GOT3 (cell line): ENCODE data around the gene MROH2A.

Experiments used
- DNase-seq: peaks from one replicate; lab custom pipeline; 2025; ENCODE audit warnings: mixed read lengths; lab: John Stamatoyannopoulos, UW

MROH2A gene

DNA sequence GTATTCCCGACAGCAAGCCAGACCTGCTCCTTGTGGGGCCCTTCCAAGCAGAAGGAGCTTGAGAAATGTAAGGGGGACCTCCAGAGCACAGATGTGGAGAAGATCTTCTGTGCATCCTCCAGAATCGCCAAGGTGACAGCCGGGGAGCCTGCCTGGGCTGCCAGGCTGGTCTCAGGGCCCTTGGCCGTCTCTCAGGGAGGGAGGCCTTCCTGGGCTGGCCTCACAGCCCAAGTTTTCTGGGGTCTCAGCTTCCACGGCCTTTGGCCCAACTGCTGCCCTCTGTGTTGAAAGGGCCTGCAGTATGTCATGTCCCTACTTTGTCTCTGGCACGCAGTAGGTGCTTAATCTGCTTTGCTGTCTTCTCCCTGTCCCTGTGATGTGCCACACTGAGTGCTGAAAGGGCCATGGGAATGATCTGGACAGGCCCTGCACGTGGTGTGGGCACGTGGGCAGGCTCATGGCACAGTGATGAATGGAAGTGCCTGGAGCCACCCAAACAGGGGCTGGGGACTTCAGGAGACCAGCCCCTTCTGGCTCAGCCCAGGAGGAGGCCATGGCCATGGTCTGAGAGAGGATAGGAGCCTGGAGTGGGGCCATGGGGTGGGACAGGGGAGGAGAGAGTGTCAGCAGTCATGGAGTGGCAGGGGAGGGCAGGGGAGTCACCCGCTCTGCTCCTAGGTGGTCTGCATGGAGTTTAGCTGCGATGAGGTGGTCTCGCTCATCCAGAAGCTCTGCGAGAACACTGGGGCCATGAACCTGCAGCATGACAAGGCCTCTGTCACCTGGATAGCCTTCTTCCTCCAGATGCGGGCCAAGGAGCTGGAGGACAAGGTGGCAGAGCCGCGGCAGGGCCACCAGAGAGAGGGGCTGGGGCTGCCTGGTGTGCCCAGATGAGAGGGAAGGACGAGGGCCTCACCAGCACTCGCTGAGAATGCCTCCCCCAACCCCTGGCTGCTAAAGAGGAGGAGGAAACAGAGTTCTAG lies 40.8 kb downstream of the MROH2A start:
- no peak for DNase-seq

DNA sequence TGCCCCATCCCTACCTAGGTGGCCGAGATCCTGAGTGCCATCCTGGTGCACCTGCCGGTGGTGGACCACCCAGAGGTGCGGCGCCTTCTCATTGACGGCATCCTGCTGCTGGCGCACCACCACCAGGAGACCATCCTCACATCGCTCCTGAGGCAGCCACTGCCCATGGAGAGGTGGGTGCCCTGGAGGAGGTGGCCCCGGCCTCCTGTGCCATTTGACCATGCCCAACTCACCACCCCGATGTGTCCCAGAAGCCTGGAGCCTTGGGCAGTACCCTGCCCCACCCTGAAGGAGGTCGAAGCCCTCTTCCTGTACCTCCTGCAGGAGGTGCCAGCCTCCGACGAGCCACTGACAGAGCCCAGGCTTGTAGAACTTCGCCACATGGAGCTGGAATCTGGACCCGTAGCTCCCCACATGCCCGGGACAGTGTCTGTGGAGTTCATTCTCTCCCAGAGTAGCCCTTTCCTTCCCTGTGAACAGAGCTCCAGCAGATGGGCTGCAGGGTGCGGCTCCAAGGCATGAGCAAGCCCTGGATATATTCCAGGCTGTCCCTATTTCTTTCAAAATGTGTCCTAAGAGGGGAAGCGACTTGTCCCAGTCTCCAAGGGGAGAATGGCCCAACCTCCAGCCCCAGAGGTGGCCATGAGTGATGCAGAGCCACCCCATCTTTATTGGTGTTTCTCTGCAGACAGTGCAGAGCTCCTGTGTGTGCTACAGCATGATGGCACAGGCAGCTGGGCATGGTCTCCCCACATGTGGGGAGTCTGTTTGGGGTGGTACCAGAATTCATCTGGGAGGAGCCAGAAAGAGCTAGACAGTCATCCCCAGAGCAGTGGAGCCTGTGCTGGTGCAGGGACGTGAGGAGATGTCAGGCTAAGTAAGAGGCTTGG lies 42.0 kb downstream of the MROH2A start:
- DNase-seq, result no peak

DNA sequence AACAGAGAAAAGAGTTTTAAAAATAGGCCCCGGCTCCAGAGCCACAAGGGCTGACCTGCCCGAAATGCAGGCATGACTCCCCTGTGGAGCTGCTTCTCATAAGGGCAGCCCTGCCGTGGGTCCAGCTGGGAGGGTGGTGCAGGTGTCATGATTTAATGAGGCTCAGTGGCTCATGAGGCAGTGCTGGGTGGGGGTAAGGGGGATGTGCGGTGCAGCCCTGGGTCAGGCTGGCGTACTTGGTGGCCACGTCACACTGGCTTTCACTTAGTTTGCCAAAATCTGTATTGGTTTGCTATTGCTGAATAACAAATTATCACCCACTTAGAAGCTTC lies 42.6 kb downstream of the MROH2A start:
- DNase-seq, result no peak

GRCh38 chr2:233821196-233821595 lies 43.1 kb downstream of the MROH2A start:
- no peak for DNase-seq

- DNase-seq, result no peak
Observed at GRCh38 chr2:233821709-233822100, 43.6 kb downstream of the MROH2A start.

- DNase-seq, result no peak
Observed at GRCh38 chr2:233822101-233822771, 44.1 kb downstream of the MROH2A start.

- no peak for DNase-seq
Observed at GRCh38 chr2:233822781-233823730, 44.9 kb downstream of the MROH2A start.

- no peak for DNase-seq
Observed at GRCh38 chr2:233823731-233824121, 45.6 kb downstream of the MROH2A start.

GRCh38 chr2:233824373-233824772 lies 46.2 kb downstream of the MROH2A start:
- DNase-seq, result no peak

- no peak for DNase-seq
Observed at GRCh38 chr2:233828546-233829192, 50.5 kb downstream of the MROH2A start.

DNA sequence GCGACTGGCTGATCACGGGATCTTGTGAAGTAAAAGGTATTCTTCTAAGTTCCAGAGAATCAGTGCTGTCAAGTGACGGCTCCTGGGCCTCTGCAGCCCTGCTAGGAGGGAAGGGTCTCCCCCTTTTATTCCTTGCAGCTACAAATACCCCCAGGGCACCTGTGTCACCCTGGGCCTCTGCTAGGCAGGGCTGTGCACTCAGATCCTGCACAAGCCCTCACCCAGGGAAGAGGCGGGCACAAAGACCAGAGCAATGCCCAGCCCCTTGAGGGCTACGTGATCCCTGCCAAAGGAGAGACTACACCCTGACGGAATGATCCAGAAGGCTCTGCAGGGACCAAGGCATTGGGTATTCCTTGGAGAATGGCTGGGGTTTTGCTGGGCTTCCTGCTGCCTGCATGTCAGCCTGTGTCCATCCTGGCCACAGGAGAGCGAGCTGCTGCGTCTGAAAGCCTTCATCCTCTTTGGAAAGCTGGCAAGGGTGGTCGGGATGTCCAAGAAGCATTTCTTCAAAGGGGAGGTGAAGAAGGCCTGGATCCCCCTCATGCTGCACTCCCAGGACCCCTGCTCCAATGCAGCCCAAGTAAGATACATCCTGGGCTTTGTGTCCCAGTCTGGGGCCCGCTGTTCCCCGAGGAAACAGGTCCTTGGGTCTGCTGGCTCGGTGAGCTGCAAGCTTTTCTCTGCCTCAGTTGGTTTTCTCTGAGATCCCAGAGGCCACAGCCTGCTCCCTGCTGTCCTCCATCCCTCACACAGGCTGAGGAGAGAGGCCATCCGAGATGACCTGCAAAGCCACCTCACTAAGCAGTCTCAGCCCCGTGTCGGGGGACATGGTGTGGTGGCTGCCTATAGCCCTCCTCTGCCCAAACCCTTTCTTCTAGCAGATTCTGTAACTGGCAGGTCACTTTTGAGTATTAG lies 51.3 kb downstream of the MROH2A start:
- no peak for DNase-seq

- no peak for DNase-seq
Observed at GRCh38 chr2:233830111-233830802, 52.1 kb downstream of the MROH2A start.

- DNase-seq, result no peak
Observed at GRCh38 chr2:233831011-233831721, 53.0 kb downstream of the MROH2A start.

GRCh38 chr2:233831861-233832260 lies 53.7 kb downstream of the MROH2A start:
- DNase-seq, result no peak

- no peak for DNase-seq
Observed at GRCh38 chr2:233832414-233832813, 54.3 kb downstream of the MROH2A start.

- DNase-seq, result no peak
Observed at GRCh38 chr2:233832869-233833311, 54.8 kb downstream of the MROH2A start.

- no peak for DNase-seq
Observed at GRCh38 chr2:233833345-233833744, 55.2 kb downstream of the MROH2A start.
